Ovary (tissue), 9 donors: Measurements from ENCODE around the gene TRPV4. TPM values are rescaled to one million over a fixed set of nuclear protein-coding genes. Genes with fewer than 3 reads are reported as not detected.

Experiments used
- DNase-seq, 5 donors: peaks; one replicate each; pipeline ENCODE4 v3.0.0-alpha.2; 2019 to 2020
- H3K27ac ChIP-seq, 2 donors: fragments of 200-600 bp; one replicate each; pipeline versions ENCODE4 v1.5.1 to v1.8.0; 2019 to 2022
- H3K27me3 ChIP-seq: fragments of 200-600 bp; one replicate; pipeline ENCODE4 v1.8.0; 2022
- H3K36me3 ChIP-seq: fragments of 200-600 bp; sonication (generic); one replicate; pipeline ENCODE4 v1.5.1; 2019
- H3K4me1 ChIP-seq: one replicate; pipeline ENCODE4 v1.8.1; 2013; ENCODE audit warnings: mild to moderate bottlenecking, moderate library complexity; ENCODE audit not compliant: insufficient read depth
- H3K4me3 ChIP-seq: fragments of 200-600 bp; sonication (generic); one replicate; pipeline ENCODE4 v1.5.1; 2017
- H3K9me3 ChIP-seq, 2 donors: fragments of 200-600 bp in 1 of 2; sonication (generic) in 1 of 2; one replicate each; pipeline versions ENCODE4 v1.5.1 to v1.8.1; 2013 to 2019; ENCODE audit warnings: mild to moderate bottlenecking in 1 of 2, moderate library complexity in 1 of 2
- CTCF ChIP-seq, 3 donors: fragments of 450-650 bp in 2 of 3; fragments of 200-600 bp in 1 of 3; IDR thresholded peaks; one replicate each; pipeline versions ENCODE4 v1.5.1 to v1.8.0; 2016 to 2022; ENCODE audit warnings: antibody characterized with exemption in 3 of 3, mild to moderate bottlenecking in 1 of 3
- EP300 ChIP-seq: sonication (generic); formaldehyde crosslinking; IDR thresholded peaks from one replicate; pipeline ENCODE4 v1.6.1; 2017; ENCODE audit warnings: antibody characterized with exemption
- POLR2A ChIP-seq: fragments of 450-650 bp; IDR thresholded peaks from one replicate; pipeline ENCODE4 v1.6.1; 2017; ENCODE audit warnings: antibody characterized with exemption, mild to moderate bottlenecking, moderate library complexity
- WGBS, 3 donors: extraction: QIAGEN DNeasy Blood & Tissue Kit in 1 of 3; methylation state at CpG; one replicate each; pipeline versions ENCODE4 v1.1.5 to v1.1.7; 2013 to 2017; 5-methylcytosine and 5-hydroxymethylcytosine counted together
- intact Hi-C, 4 donors: fragments of 100-400 bp; cut with DNase I; formaldehyde crosslinking; loops; one replicate each; pipeline versions ENCODE4 v1.11.0 to v1.15.1; 2022 to 2023
- polyA plus RNA-seq, 2 donors: library from polyadenylated mRNA; stranded (reverse); fragments of 200-250 nt in 1 of 2; fragments of 350-450 nt in 1 of 2; fragmentation: Illumina TruSeq in 1 of 2; extraction: RNeasy Lipid Tissue Mini Kit (QIAGEN cat#74804) in 1 of 2; gene quantifications; one replicate each; pipeline ENCODE4 v1.2.3, GENCODE V29; 2013 to 2014
- total RNA-seq, 7 donors: library from RNA; depleted of rRNA in 2 of 7; stranded (reverse); fragments of >200 nt in 2 of 7; fragmentation: NEBNext Ultra II Directional in 3 of 7; extraction: Animal tissue kit (Norgen Biotek cat#: 25700) in 3 of 7; gene quantifications; one replicate each; pipeline versions ENCODE4 v1.1.0 to v1.2.4, GENCODE V29; 2016 to 2023
- donor health status: DM: no; HTN: no; CAD: no; lungs with moderate emphysema.
- donor health status: DM: no; HTN: no; CAD: no.
- donor health status: Bipolar disorder and iron deficiency.
- donor health status: DM: yes; HTN: yes; CAD: no.
- donor health status: DM: no; HTN: no; CAD: no.
- donor health status: DM: yes; HTN: yes; CAD: no.

The TRPV4 gene
- total and polyA plus RNA-seq, 9 donors, result 0.12 to 2.4 (median 0.49) TPM; not detected in 1

- Histone ChIP-seq H3K4me1 (no peaks in the 10 kb centered on the region), H3K9me3 (no peaks in the 10 kb centered on the region), H3K27me3 (no peaks in the 10 kb centered on the region), H3K4me3 (no peak overlapping the region), H3K27ac (no peak overlapping the region), H3K36me3 (no peaks in the 10 kb centered on the region)
- TF ChIP-seq EP300, result no peak
- no peak for TF ChIP-seq POLR2A
- TF ChIP-seq CTCF (IDR thresholded peaks at IDR 0.05), result peak; percentile 61 to 72 (median 68)
- intact Hi-C loops, result loop anchor here in 1 of 4 donors (5.0 kb wide), 1 partner anchor 77 kb away; the partner anchor contains the start of gene GLTP
- WGBS, 3 donors, result 37 to 41% (median 41%) methylated on average over 12 of the region's 12 CpGs
- DNase-seq, result peak; percentile 38 to 76 (median 70)
Measured at GRCh38 chr12:109804820-109805761, 28.1 kb downstream of the TRPV4 start.

GRCh38 chr12:109803678-109804077, 29.5 kb downstream of the TRPV4 start:
- Histone ChIP-seq H3K9me3 (no peaks in the 10 kb centered on the region), H3K36me3 (no peaks in the 10 kb centered on the region), H3K4me3 (no peak overlapping the region), H3K4me1 (no peaks in the 10 kb centered on the region), H3K27me3 (no peaks in the 10 kb centered on the region), H3K27ac (no peak overlapping the region)
- 84 to 90% (median 85%) methylated on average over 3 of the region's 3 CpGs for WGBS, 3 donors
- DNase-seq, result no peak
- intact Hi-C loops, result no loop called here
- no peak for TF ChIP-seq EP300
- no peak for TF ChIP-seq POLR2A
- TF ChIP-seq CTCF (IDR thresholded peaks at IDR 0.05), result no peak

- DNase-seq, result no peak
- TF ChIP-seq CTCF (IDR thresholded peaks at IDR 0.05), result no peak
- TF ChIP-seq EP300, result no peak
- no peak for TF ChIP-seq POLR2A
- Histone ChIP-seq H3K27me3 (no peaks in the 10 kb centered on the region), H3K4me3 (no peak overlapping the region), H3K27ac (no peak overlapping the region), H3K4me1 (no peaks in the 10 kb centered on the region), H3K9me3 (no peaks in the 10 kb centered on the region), H3K36me3 (no peaks in the 10 kb centered on the region)
- 90 to 93% (median 91%) methylated on average over 15 of the region's 15 CpGs for WGBS, 3 donors
- intact Hi-C loops, result no loop called here
Measured at GRCh38 chr12:109802828-109803227, 30.4 kb downstream of the TRPV4 start.

GRCh38 chr12:109800536-109800935, 32.7 kb downstream of the TRPV4 start:
- Histone ChIP-seq H3K36me3 (no peaks in the 10 kb centered on the region), H3K27ac (no peak overlapping the region), H3K9me3 (no peaks in the 10 kb centered on the region), H3K4me3 (no peak overlapping the region), H3K27me3 (no peaks in the 10 kb centered on the region), H3K4me1 (no peaks in the 10 kb centered on the region)
- DNase-seq, result no peak
- 93% methylated on average over 13 of the region's 13 CpGs for whole genome bisulfite sequencing, 3 donors
- intact Hi-C loops, result no loop called here
- TF ChIP-seq POLR2A (no peak), CTCF (IDR thresholded peaks at IDR 0.05) (no peak), EP300 (no peak)
